Neuronal stem cell (in vitro differentiated cells): Measurements from ENCODE around the gene CDH23.

Experiments used
- DNase-seq: peaks from one replicate; pipeline ENCODE4 v3.0.0-alpha.2; 2013; ENCODE audit warnings: low spot score
- H2AFZ ChIP-seq: one replicate; pipeline ENCODE4 v1.6.1; 2013; ENCODE audit warnings: mild to moderate bottlenecking, low read length, inconsistent platforms
- H2AK5ac ChIP-seq: 2 replicates; pipeline ENCODE4 v1.6.1; 2013; ENCODE audit warnings: low read depth, mild to moderate bottlenecking, inconsistent platforms, low read length, moderate library complexity, mixed read lengths
- H2BK120ac ChIP-seq: 2 replicates; pipeline ENCODE4 v1.6.1; 2013; ENCODE audit warnings: low read depth, mild to moderate bottlenecking, inconsistent platforms, low read length, moderate library complexity, mixed read lengths
- H2BK12ac ChIP-seq: one replicate; pipeline ENCODE4 v1.6.1; 2013; ENCODE audit warnings: low read length, inconsistent platforms
- H2BK15ac ChIP-seq: 2 replicates; pipeline ENCODE4 v1.6.1; 2013; ENCODE audit warnings: mild to moderate bottlenecking, low read length, inconsistent platforms, mixed read lengths
- H2BK5ac ChIP-seq: one replicate; pipeline ENCODE4 v1.6.1; 2013; ENCODE audit warnings: inconsistent platforms, mild to moderate bottlenecking, low read length, moderate library complexity
- H3K14ac ChIP-seq: one replicate; pipeline ENCODE4 v1.6.1; 2013; ENCODE audit warnings: low read length, inconsistent platforms
- H3K18ac ChIP-seq: 2 replicates; pipeline ENCODE4 v1.6.1; 2013; ENCODE audit warnings: low read length, inconsistent platforms
- H3K23ac ChIP-seq: 2 replicates; pipeline ENCODE4 v1.6.1; 2013; ENCODE audit warnings: low read depth, mild to moderate bottlenecking, mixed read lengths, low read length, inconsistent platforms; ENCODE audit not compliant: poor library complexity
- H3K27ac ChIP-seq: replicated peaks from 3 replicates; pipeline ENCODE4 v1.5.1; 2013; ENCODE audit warnings: low read length, inconsistent platforms
- H3K27me3 ChIP-seq, 3 experiments: 2 replicates each; pipeline ENCODE4 v1.6.1; 2013; ENCODE audit warnings: low read length in 3 of 3, mild to moderate bottlenecking in 2 of 3, inconsistent platforms in 1 of 3, low read depth in 1 of 3, mixed read lengths in 1 of 3, moderate library complexity in 1 of 3; ENCODE audit not compliant: control insufficient read depth in 3 of 3, insufficient read depth in 3 of 3
- H3K36me3 ChIP-seq, 2 donors: replicated peaks in 1 of 2; 2 replicates each; pipeline ENCODE4 v1.6.1; 2013; ENCODE audit warnings: low read length in 2 of 2; ENCODE audit not compliant: control insufficient read depth in 2 of 2, insufficient read depth in 2 of 2
- H3K4ac ChIP-seq: 2 replicates; pipeline ENCODE4 v1.6.1; 2013; ENCODE audit warnings: inconsistent platforms, mild to moderate bottlenecking, low read length, moderate library complexity
- H3K4me1 ChIP-seq, 2 donors: 1 replicate in 1 of 2; 2 replicates in 1 of 2; pipeline ENCODE4 v1.6.1; 2013; ENCODE audit warnings: low read length in 2 of 2, low read depth in 1 of 2; ENCODE audit not compliant: control insufficient read depth in 2 of 2, insufficient read depth in 1 of 2
- H3K4me2 ChIP-seq: one replicate; pipeline ENCODE4 v1.6.1; 2013; ENCODE audit warnings: mild to moderate bottlenecking, low read length, inconsistent platforms; ENCODE audit not compliant: insufficient read depth, poor library complexity, severe bottlenecking
- H3K4me3 ChIP-seq, 2 donors: 2 replicates each; pipeline ENCODE4 v1.5.1; 2013; ENCODE audit warnings: low read length in 2 of 2, mild to moderate bottlenecking in 2 of 2, inconsistent platforms in 1 of 2, moderate library complexity in 1 of 2
- H3K79me1 ChIP-seq: one replicate; pipeline ENCODE4 v1.6.1; 2013; ENCODE audit warnings: low read depth, mild to moderate bottlenecking, inconsistent platforms, low read length, moderate library complexity
- H3K9ac ChIP-seq: one replicate; pipeline ENCODE4 v1.6.1; 2013; ENCODE audit warnings: mild to moderate bottlenecking, low read depth, low read length, inconsistent platforms; ENCODE audit not compliant: poor library complexity
- H3K9me3 ChIP-seq, 2 donors: replicated peaks in 1 of 2; 2 replicates each; pipeline versions ENCODE3 to v1.6.1; 2013; ENCODE audit warnings: low read length in 2 of 2, mild to moderate bottlenecking in 2 of 2, inconsistent platforms in 1 of 2, low read depth in 1 of 2, mixed read lengths in 1 of 2, moderate library complexity in 1 of 2; ENCODE audit not compliant: control insufficient read depth in 2 of 2, insufficient read depth in 1 of 2
- H4K8ac ChIP-seq: one replicate; pipeline ENCODE4 v1.6.1; 2013; ENCODE audit warnings: low read depth, mild to moderate bottlenecking, inconsistent platforms, low read length, moderate library complexity
- H4K91ac ChIP-seq: one replicate; pipeline ENCODE4 v1.6.1; 2013; ENCODE audit warnings: low read length, low read depth, mild to moderate bottlenecking, inconsistent platforms; ENCODE audit not compliant: poor library complexity
- WGBS, 2 donors: extraction: QIAGEN DNeasy Blood & Tissue Kit; methylation state at CpG; one replicate each; pipeline ENCODE4 v1.1.7; 2013; ENCODE audit warnings: missing lambda C conversion rate in 2 of 2, mixed read lengths in 1 of 2; ENCODE audit not compliant: insufficient read length in 2 of 2, insufficient replicate concordance in 1 of 2; ENCODE audit errors: extremely low coverage in 2 of 2; 5-methylcytosine and 5-hydroxymethylcytosine counted together

CDH23 gene

GRCh38 chr10:71483135-71483534, 86.4 kb downstream of the CDH23 start:
- H3K27me3 ChIP-seq: peaks cover 0 to 27% (median 0%) of the 10 kb centered on the region in 3 experiments
- no peak overlapping the region for H2BK120ac ChIP-seq
- H3K36me3 ChIP-seq: no peaks in the 10 kb centered on the region
- no peak overlapping the region for H2BK12ac ChIP-seq
- H2BK15ac ChIP-seq: no peak overlapping the region
- no peak overlapping the region for H4K91ac ChIP-seq
- H3K14ac ChIP-seq: no peak overlapping the region
- H2BK5ac ChIP-seq: no peak overlapping the region
- no CpG with 5 or more reads among the region's 4 CpGs for WGBS, 2 donors
- H3K4ac ChIP-seq: no peak overlapping the region
- no peak overlapping the region for H3K4me3 ChIP-seq
- no peak overlapping the region for H3K27ac ChIP-seq
- H2AFZ ChIP-seq: no peak overlapping the region
- peaks cover 0 to 2% of the 10 kb centered on the region in 2 donors for H3K4me1 ChIP-seq
- H3K9me3 ChIP-seq: peaks cover 0 to 3% of the 10 kb centered on the region in 2 donors
- H4K8ac ChIP-seq: no peak overlapping the region
- DNase-seq: no peak
- no peak overlapping the region for H3K23ac ChIP-seq
- no peak overlapping the region for H3K4me2 ChIP-seq
- H3K9ac ChIP-seq: no peak overlapping the region
- no peaks in the 10 kb centered on the region for H3K79me1 ChIP-seq
- H3K18ac ChIP-seq: no peak overlapping the region
- no peak overlapping the region for H2AK5ac ChIP-seq

GRCh38 chr10:71483885-71484751, 87.4 kb downstream of the CDH23 start:
- WGBS, 2 donors: no CpG with 5 or more reads among the region's 22 CpGs
- Histone ChIP-seq H2BK5ac (no peak overlapping the region), H2AK5ac (no peak overlapping the region), H3K18ac (no peak overlapping the region), H2BK12ac (no peak overlapping the region), H2BK15ac (no peak overlapping the region), H3K4me3 (no peak overlapping the region), H3K14ac (no peak overlapping the region), H2BK120ac (no peak overlapping the region), H3K27me3 (peaks cover 0 to 27% (median 0%) of the 10 kb centered on the region in 3 experiments), H3K36me3 (no peaks in the 10 kb centered on the region), H3K9me3 (peaks cover 0 to 3% of the 10 kb centered on the region in 2 donors), H3K9ac (no peak overlapping the region), H3K23ac (no peak overlapping the region), H3K4ac (no peak overlapping the region), H3K4me2 (no peak overlapping the region), H2AFZ (no peak overlapping the region), H4K8ac (no peak overlapping the region), H4K91ac (no peak overlapping the region), H3K4me1 (peaks cover 0 to 2% of the 10 kb centered on the region in 2 donors), H3K27ac (no peak overlapping the region), H3K79me1 (no peaks in the 10 kb centered on the region)
- DNase-seq: no peak

GRCh38 chr10:71486484-71487114, 89.9 kb downstream of the CDH23 start:
- Histone ChIP-seq H4K91ac (no peak overlapping the region), H2BK12ac (no peak overlapping the region), H2AK5ac (no peak overlapping the region), H3K27ac (no peak overlapping the region), H3K14ac (no peak overlapping the region), H3K18ac (peak overlapping the region; percentile 38), H3K9me3 (peaks cover 0 to 3% of the 10 kb centered on the region in 2 donors), H2BK15ac (no peak overlapping the region), H2BK120ac (no peak overlapping the region), H2AFZ (no peak overlapping the region), H3K36me3 (no peaks in the 10 kb centered on the region), H3K27me3 (peaks cover 0 to 6% (median 0%) of the 10 kb centered on the region in 3 experiments), H3K4ac (no peak overlapping the region), H3K23ac (no peak overlapping the region), H4K8ac (no peak overlapping the region), H3K4me1 (peaks cover 0 to 2% of the 10 kb centered on the region in 2 donors), H3K79me1 (no peaks in the 10 kb centered on the region), H3K4me3 (no peak overlapping the region), H3K9ac (no peak overlapping the region), H2BK5ac (no peak overlapping the region), H3K4me2 (no peak overlapping the region)
- peak; percentile 61 for DNase-seq
- WGBS, 2 donors: no CpG with 5 or more reads among the region's 6 CpGs

GRCh38 chr10:71487726-71488125, 91.0 kb downstream of the CDH23 start:
- Histone ChIP-seq H2BK5ac (no peak overlapping the region), H3K9me3 (peaks cover 0 to 3% of the 10 kb centered on the region in 2 donors), H2BK120ac (no peak overlapping the region), H3K18ac (no peak overlapping the region), H3K23ac (no peak overlapping the region), H3K4me1 (peaks cover 0 to 2% of the 10 kb centered on the region in 2 donors), H4K8ac (no peak overlapping the region), H2AK5ac (no peak overlapping the region), H2AFZ (no peak overlapping the region), H3K4me3 (no peak overlapping the region), H3K36me3 (no peaks in the 10 kb centered on the region), H3K14ac (no peak overlapping the region), H3K4ac (no peak overlapping the region), H3K79me1 (no peaks in the 10 kb centered on the region), H2BK12ac (no peak overlapping the region), H2BK15ac (no peak overlapping the region), H3K27me3 (peaks cover 0 to 2% (median 0%) of the 10 kb centered on the region in 3 experiments), H3K27ac (no peak overlapping the region), H4K91ac (no peak overlapping the region), H3K9ac (no peak overlapping the region), H3K4me2 (no peak overlapping the region)
- DNase-seq: no peak
- WGBS, 2 donors: no CpG with 5 or more reads among the region's 1 CpG
